Keratinocyte (primary cell): ENCODE data around the gene FAT2.

Source experiments
- CTCF ChIP-seq, 3 experiments: IDR thresholded peaks in 1 of 3; conservative IDR thresholded peaks in 1 of 3; optimal IDR thresholded peaks in 1 of 3; 2 replicates in 2 of 3; 3 replicates in 1 of 3; pipeline versions ENCODE3 to v1.5.1; 2011; ENCODE audit warnings: low read length in 3 of 3, mild to moderate bottlenecking in 3 of 3, moderate library complexity in 2 of 3, control low read depth in 1 of 3, inconsistent platforms in 1 of 3; ENCODE audit not compliant: insufficient read depth in 2 of 3; ENCODE audit errors: extremely low read depth in 1 of 3
- EZH2 ChIP-seq: IDR thresholded peaks from one replicate; pipeline ENCODE4 v1.6.1; 2012; ENCODE audit warnings: inconsistent platforms, mild to moderate bottlenecking, low read length, moderate library complexity

- no peak for TF ChIP-seq CTCF (optimal IDR thresholded peaks at IDR 0.05 in 1 of 3, IDR thresholded peaks at IDR 0.05 in 1 of 3, conservative IDR thresholded peaks at IDR 0.05 in 1 of 3; ENCODE audit: extremely low read depth in 1 of 3, insufficient read depth in 2 of 3, low read length in 3 of 3)
- TF ChIP-seq EZH2: no peak
Observed at GRCh38 chr5:151608522-151608921, 17.4 kb upstream of the FAT2 start.
